Muscle layer of colon (tissue), 2 donors: Measurements from ENCODE around the gene UQCRH.
"Not testable (repeated sequence)": the region's sequence is repeated elsewhere in the genome, so short reads cannot be mapped to it uniquely, and the experiment has no call there.

Source experiments
- H3K27ac ChIP-seq: one replicate; pipeline ENCODE4 v1.7.0; 2013; ENCODE audit warnings: low read depth, mild to moderate bottlenecking, low read length, moderate library complexity
- H3K27me3 ChIP-seq, 2 donors: one replicate each; pipeline ENCODE4 v1.7.0; 2013; ENCODE audit warnings: low read length in 2 of 2, mild to moderate bottlenecking in 2 of 2; ENCODE audit not compliant: insufficient read depth in 2 of 2, control insufficient read depth in 1 of 2
- H3K36me3 ChIP-seq: one replicate; pipeline ENCODE4 v1.7.0; 2013; ENCODE audit warnings: mild to moderate bottlenecking, low read length; ENCODE audit not compliant: insufficient read depth
- H3K4me1 ChIP-seq: one replicate; pipeline ENCODE4 v1.7.0; 2013; ENCODE audit warnings: mild to moderate bottlenecking, low read length; ENCODE audit not compliant: insufficient read depth
- H3K4me3 ChIP-seq, 2 donors: one replicate each; pipeline ENCODE4 v1.7.0; 2013; ENCODE audit warnings: low read length in 2 of 2, low read depth in 1 of 2, mild to moderate bottlenecking in 1 of 2, moderate library complexity in 1 of 2
- H3K9ac ChIP-seq: one replicate; pipeline ENCODE4 v1.7.0; 2013; ENCODE audit warnings: low read length
- H3K9me3 ChIP-seq: one replicate; pipeline ENCODE4 v1.7.0; 2013; ENCODE audit warnings: mild to moderate bottlenecking, low read length
- donor health status: abdominal sarcoma.
- donor health status: Adenocarcinoma of cecum.

Gene UQCRH

DNA sequence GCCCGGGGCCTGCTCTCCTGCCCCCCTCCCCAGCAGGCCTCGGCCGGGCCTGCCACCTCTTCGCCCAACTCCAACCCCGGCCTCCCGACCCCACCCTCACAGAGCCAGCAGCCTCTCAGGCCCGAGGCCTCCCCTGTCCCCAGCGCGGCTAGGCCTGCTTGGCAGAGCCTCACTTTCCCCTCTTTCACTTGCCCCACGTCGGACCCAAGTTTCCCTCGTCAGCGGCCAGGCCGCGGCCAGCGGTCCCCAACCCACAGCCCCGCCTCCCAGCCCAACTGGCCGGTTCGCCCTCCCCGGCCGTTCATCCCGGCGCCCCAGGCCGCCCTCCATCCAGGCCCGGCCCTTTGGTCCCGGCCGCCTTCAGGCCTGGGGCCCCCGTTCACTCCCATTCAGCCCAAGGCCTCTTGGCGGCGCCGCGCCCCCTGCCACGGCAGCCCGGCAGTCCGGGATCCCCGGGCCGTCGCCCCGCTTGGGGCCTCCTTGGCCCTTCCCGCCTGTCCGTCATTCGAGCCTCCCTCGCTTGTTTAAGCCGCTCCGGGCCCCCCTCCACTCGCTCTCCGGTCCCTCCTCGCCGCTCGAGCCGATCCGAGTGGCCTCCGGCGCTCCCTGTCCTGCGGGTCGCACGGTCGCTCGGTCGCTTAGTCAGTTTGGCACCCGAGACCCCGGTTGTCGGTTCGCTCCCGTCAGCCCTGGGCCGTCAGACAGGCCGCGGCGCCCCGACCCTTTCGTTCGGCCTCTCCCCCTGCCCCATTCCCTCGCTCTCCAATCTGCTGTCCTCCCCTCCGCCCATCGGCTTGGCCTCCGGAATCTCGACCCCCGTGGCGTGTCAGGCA lies 1.5 kb upstream of the UQCRH start:
- Histone ChIP-seq H3K36me3 (peaks cover 10% of the 10 kb centered on the region), H3K9me3 (no peaks in the 10 kb centered on the region), H3K4me1 (peaks cover 30% of the 10 kb centered on the region), H3K27ac (peak overlapping the region; percentile 86), H3K4me3 (peak overlapping the region; percentile 89 to 96), H3K9ac (peak overlapping the region; percentile 98), H3K27me3 (no peaks in the 10 kb centered on the region)

- peak overlapping the region; percentile 98 for H3K9ac ChIP-seq
- H3K4me3 ChIP-seq = peak overlapping the region; percentile 89 to 96
- H3K27me3 ChIP-seq = no peaks in the 10 kb centered on the region
- H3K4me1 ChIP-seq = peaks cover 36% of the 10 kb centered on the region
- H3K9me3 ChIP-seq = no peaks in the 10 kb centered on the region
- H3K36me3 ChIP-seq = peaks cover 4% of the 10 kb centered on the region
- H3K27ac ChIP-seq = peak overlapping the region; percentile 86
These were observed 859 bp upstream of the UQCRH start for GRCh38 chr1:46302641-46303037.

- H3K4me3 ChIP-seq = peak overlapping the region; percentile 57 to 96
- no peaks in the 10 kb centered on the region for H3K9me3 ChIP-seq
- H3K27ac ChIP-seq = peak overlapping the region; percentile 86
- no peaks in the 10 kb centered on the region for H3K27me3 ChIP-seq
- no peaks in the 10 kb centered on the region for H3K36me3 ChIP-seq
- peaks cover 32% of the 10 kb centered on the region for H3K4me1 ChIP-seq
- H3K9ac ChIP-seq = peak overlapping the region; percentile 76
These were observed 401 bp downstream of the UQCRH start for GRCh38 chr1:46303872-46304326.

DNA sequence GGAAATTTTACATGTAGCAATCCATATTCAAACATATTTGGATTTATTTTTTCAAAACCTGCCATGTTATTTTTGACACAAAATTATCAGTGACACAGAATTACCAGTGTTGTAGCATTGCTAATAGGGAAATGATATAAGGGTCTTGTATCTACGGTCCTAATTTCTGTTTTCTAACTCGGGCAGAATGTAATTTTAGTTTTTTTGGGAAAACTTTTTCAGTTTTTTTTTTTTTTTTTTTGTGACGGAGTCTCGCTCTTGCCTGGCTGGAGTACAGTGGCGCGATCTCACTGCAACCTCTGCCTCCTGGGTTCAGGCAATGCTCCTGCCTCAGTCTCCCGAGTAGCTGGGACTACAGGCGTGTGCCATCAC lies 2.6 kb downstream of the UQCRH start:
- Histone ChIP-seq H3K36me3 (peaks cover 13% of the 10 kb centered on the region), H3K9ac (no peak overlapping the region), H3K9me3 (no peaks in the 10 kb centered on the region), H3K4me3 (no peak overlapping the region), H3K27ac (no peak overlapping the region), H3K4me1 (peaks cover 18% of the 10 kb centered on the region), H3K27me3 (no peaks in the 10 kb centered on the region)

GRCh38 chr1:46309401-46310159 lies 6.1 kb downstream of the UQCRH start:
- Histone ChIP-seq H3K4me3 (no peak overlapping the region), H3K9me3 (no peaks in the 10 kb centered on the region), H3K36me3 (peaks cover 38% of the 10 kb centered on the region), H3K9ac (no peak overlapping the region), H3K4me1 (peaks cover 13% of the 10 kb centered on the region), H3K27me3 (no peaks in the 10 kb centered on the region), H3K27ac (no peak overlapping the region)

GRCh38 chr1:46310321-46310720 lies 6.8 kb downstream of the UQCRH start:
- Histone ChIP-seq H3K9ac (no peak overlapping the region), H3K4me3 (no peak overlapping the region), H3K9me3 (no peaks in the 10 kb centered on the region), H3K4me1 (peaks cover 8% of the 10 kb centered on the region), H3K36me3 (peaks cover 41% of the 10 kb centered on the region), H3K27me3 (no peaks in the 10 kb centered on the region), H3K27ac (no peak overlapping the region)

DNA sequence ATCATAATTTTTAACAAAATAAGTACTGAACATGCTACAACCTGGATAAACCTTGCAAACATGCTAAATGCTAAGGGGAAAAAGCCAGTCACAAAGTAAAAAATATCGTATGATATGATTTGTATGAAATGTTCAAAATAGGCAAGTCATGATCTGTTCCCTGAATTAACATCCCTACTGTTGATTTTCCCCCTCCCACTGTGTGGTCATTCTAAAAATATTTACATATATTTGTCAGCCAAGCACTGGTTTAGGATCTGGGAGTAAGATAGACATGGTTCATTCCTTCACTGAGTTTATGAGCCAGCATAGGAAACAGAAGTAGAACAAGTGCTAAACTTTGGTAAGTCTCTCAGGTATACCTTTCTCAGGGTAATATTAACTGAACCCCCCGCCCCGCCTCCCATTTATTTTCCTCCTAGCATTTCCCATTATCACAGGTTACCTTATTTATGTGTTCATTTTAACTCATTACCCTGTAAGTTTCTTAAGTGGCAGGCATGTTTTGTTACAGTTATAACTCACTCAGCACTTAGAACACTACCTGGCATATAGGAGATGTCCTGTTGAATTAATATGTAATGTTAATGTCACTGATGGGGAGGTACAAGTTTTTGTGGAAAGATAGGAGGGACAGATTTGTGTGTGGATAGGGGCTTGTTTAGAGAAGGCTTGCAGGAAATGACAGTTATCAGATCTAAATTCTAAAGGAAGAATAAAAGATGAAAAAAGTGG lies 12.3 kb downstream of the UQCRH start:
- no peak overlapping the region for H3K9ac ChIP-seq
- no peaks in the 10 kb centered on the region for H3K27me3 ChIP-seq
- no peaks in the 10 kb centered on the region for H3K4me1 ChIP-seq
- no peak overlapping the region for H3K4me3 ChIP-seq
- H3K27ac ChIP-seq = no peak overlapping the region
- peaks cover 42% of the 10 kb centered on the region for H3K36me3 ChIP-seq
- H3K9me3 ChIP-seq = no peaks in the 10 kb centered on the region

DNA sequence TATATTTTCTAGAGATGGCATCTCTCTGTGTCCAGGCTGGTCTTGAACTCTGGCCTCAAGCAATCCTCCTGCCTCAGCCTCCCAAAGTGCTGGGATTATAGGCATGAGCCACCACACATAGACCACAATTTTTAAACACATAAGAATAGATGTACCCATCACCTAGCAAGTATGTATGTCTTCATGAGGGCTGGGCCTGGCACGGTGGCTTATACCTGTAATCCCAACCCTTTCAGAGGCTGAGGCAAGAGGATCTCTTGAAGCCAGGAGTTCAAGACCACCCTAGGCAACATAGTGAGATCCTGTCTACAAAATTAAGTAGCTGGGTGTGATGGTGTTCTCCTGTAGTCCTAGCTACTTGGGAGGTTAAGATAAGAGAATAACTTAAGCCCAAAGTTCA lies 13.8 kb downstream of the UQCRH start:
- Histone ChIP-seq H3K9ac (no peak overlapping the region), H3K27me3 (no peaks in the 10 kb centered on the region), H3K36me3 (peaks cover 34% of the 10 kb centered on the region), H3K4me1 (no peaks in the 10 kb centered on the region), H3K9me3 (no peaks in the 10 kb centered on the region), H3K4me3 (no peak overlapping the region), H3K27ac (no peak overlapping the region)

GRCh38 chr1:46319301-46319700 lies 15.8 kb downstream of the UQCRH start:
- not testable (repeated sequence) for H3K9me3 ChIP-seq, H3K9ac ChIP-seq, H3K27ac ChIP-seq, H3K27me3 ChIP-seq, H3K4me3 ChIP-seq, H3K4me1 ChIP-seq
- H3K36me3 ChIP-seq = peaks cover 20% of the 10 kb centered on the region

DNA sequence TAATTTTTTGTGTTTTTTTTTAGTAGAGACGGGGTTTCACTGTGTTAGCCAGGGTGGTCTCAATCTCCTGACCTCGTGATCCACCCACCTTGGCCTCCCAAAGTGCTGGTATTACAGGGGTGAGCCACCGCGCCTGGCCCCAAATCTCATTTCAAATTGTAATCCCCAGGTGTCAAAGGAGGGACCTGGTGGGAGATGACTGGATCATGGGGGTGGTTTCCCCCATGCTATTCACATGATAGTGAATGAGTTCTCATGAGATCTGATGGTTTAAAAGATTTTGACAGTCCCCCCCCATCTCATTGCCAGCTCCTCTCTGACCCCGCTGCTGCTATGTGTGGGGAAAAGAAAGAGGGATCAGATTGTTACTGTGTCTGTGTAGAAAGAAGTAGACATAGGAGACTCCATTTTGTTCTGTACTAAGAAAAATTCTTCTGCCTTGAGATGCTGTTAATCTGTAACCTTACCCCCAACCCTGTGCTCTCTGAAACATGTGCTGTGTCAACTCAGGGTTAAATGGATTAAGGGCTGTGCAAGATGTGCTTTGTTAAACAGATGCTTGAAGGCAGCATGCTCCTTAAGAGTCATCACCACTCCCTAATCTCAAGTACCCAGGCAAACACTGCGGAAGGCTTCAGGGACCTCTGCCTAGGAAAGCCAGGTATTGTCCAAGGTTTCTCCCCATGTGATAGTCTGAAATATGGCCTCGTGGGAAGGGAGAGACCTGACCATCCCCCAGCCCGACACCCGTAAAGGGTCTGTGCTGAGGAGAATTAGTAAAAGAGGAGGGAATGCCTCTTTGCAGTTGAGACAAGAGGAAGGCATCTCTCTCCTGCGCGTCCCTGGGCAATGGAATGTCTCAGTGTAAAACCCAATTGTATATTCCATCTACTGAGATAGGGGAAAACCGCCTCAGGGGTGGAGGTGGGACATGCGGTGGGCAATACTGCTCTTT lies 16.7 kb downstream of the UQCRH start:
- H3K27me3 ChIP-seq, H3K27ac ChIP-seq, H3K4me1 ChIP-seq, H3K9ac ChIP-seq, H3K9me3 ChIP-seq, H3K4me3 ChIP-seq: not testable (repeated sequence)
- peaks cover 13% of the 10 kb centered on the region for H3K36me3 ChIP-seq
